Stimulated activated CD8-positive, alpha-beta memory T cell treated with anti-CD3 and anti-CD28 coated beads, Interleukin-2, amount 100 ng/mL, for 1 hour (primary cell): ENCODE measurements around the gene MMADHC.
"Not testable (repeated sequence)": the region's sequence is repeated elsewhere in the genome, so short reads cannot be mapped to it uniquely, and the experiment has no call there.

Source experiments
- DNase-seq, 2 donors: peaks; one replicate each; pipeline ENCODE4 v3.0.0-alpha.2; 2020; ENCODE audit warnings: low read depth in 2 of 2

The MMADHC gene

GRCh38 chr2:149595056-149595963 lies 7.7 kb upstream of the MMADHC start:
- no peak for DNase-seq

- no peak for DNase-seq
These were observed 6.8 kb upstream of the MMADHC start for GRCh38 chr2:149594411-149594810.

- DNase-seq: no peak
These were observed 444 bp upstream of the MMADHC start for GRCh38 chr2:149587950-149588487.

- no peak for DNase-seq
These were observed 716 bp downstream of the MMADHC start for GRCh38 chr2:149586898-149587219.

GRCh38 chr2:149586063-149586462 lies 1.5 kb downstream of the MMADHC start:
- DNase-seq: no peak

DNA sequence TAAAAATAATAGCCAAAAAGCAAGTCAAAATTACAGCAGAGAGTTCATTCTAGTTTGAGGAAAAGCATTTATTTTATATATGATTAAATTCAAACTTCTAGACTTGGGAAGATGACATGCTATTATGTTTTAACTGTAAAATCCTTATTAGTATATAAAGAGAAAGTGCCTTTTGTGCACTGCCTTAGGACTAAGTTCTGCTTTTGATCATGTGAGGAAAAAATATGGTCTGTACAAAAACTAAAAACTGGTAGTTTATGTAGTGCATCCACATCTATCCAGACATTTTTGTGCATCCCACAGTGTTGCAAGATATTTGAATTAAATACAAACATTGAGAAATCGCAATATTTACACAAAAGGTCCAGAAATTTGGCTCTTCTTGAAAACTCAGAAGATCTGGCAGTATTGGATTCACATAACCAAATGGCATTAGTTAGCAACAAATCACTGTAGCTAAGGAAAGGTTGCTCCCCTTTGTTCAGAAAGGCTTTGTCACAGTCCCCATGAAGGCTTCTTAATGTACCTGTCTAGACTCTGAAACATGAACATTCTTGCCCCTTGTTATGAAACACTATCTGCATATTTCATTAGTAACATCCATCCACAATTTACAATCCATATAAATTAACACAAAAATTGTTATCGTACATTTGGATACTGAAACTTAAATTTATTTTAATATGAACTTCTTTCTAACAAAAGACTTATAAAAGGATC lies 2.2 kb downstream of the MMADHC start:
- no peak for DNase-seq

GRCh38 chr2:149579972-149580882 lies 7.3 kb downstream of the MMADHC start:
- DNase-seq: no peak

DNA sequence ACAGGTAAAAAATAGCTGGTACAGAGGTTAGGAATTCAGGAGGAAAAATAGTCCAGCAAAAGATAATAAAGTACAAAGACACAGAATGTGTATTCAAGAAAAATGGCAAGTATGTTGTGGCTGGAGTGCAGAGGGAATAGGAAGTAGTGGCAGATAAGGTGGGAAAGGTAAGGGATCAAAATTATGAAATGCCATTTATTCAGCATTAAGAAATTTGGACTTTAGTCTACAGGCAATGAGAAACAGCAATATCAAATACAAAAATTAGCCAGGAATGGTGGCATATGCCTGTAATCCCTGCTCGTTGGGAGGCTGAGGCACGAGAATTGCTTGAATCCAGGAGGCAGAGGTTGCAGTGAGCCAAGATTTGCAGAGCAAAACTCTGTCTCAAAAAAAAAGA lies 10.3 kb downstream of the MMADHC start:
- DNase-seq: no peak

DNA sequence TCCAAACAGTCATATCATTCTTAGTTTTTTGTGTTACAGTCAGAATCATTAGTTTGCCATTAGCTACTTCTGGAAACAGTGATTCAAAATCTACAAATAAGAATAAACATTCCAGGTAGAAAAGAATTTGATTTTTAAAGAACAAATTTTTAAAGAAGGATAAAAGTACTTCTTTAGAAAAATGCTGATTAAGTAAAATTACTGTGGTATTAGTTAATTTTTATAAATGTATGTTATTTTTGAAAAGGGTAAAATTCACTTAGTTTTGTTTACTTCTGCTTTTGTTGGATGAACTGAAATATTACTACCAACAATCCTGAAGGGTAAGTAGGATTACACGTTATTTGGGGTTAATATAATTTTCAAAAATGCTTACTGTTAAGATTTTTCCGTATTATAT lies 11.8 kb downstream of the MMADHC start:
- DNase-seq: no peak

- no peak for DNase-seq
These were observed 12.3 kb downstream of the MMADHC start for GRCh38 chr2:149575277-149575676.

DNA sequence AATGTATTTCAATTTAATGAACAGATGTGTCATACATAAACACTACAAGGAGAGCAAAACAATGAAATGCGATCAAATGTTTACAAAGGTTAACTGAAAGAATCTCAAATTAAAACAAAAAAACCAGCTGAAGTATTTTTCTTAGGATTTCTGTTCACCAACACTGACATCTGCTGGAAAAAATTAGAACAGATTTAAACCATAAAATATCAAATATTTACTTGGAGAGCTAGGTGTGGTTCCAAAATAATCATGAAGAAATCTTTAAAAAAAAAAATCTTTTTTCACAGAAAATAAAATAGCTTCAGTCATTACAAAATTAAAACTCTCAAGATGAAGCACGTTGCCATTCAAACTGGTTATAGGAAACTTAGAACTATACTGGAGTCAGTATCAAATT lies 13.8 kb downstream of the MMADHC start:
- no peak for DNase-seq

GRCh38 chr2:149572102-149572953 lies 15.2 kb downstream of the MMADHC start:
- no peak for DNase-seq

DNA sequence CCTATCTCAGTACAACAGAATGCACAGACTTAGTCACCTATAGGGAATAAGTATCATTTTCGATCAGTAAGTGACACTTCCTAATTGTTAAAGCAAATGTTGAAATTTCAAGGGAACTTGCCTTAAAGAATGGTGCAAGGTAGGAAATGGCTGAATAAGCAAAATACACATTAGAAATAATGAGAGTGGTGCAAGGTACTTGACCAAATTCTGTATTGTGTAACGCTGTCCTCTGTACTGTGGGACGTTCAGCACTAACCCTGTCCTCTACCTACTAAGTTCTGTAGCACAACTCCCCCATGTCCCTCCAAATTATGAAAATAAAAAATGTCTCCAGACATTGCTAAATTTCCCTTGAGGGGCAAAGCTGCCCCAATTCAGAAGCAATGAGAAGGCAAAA lies 19.4 kb downstream of the MMADHC start:
- no peak for DNase-seq

DNA sequence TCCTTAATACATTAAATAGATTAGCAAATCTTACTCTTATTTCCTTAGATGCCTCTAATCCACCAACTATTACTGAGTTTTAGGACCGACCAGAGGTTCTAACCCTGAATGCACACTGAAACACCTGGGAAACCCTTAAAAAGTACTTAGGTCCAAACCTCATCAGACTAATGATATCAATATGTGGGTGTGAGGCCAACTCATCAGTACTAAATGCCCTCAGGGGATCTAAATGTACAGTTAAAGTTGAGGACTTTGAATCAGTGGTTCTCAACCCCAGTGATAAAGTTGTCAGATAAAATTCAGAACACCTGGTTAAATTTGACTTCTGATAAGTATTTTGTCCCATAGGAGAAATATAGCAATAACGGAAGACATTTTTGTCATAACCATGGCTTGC lies 20.9 kb downstream of the MMADHC start:
- no peak for DNase-seq

DNA sequence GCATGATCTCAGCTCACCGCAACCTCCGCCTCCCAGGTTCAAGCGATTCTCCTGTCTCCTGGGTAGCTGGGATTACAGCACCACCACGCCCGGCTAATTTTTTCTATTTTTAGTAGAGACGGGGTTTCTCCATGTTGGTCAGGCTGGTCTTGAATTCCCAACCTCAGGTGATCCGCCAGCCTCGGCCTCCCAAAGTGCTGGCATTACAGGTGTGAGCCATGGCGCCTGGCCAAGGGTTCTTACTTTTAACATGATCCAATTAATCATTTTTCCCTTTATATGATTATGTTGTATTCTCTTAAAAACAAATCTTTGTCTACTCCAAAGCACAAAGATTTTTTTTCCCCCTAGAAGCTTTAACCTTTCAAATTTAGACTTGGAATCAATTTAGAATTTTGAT lies 21.9 kb downstream of the MMADHC start:
- DNase-seq: not testable (repeated sequence)

DNA sequence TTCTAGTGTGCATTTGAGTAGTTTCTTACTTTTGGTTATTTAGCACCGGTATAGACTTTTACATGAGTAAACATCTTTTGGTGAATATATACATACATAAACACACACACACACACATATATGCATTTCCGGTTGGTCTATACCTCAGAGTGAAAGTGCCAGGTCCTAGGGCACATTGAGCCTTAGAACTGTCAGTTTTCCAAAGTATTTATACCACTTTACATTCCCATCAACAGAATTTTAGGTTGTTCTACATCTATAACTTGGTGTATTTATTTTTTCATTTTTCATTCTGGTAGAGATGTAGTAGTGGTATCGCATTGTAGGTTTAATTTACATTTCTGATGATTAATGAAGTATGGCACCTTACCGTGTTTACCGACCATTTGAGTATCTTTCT lies 22.6 kb downstream of the MMADHC start:
- no peak for DNase-seq

DNA sequence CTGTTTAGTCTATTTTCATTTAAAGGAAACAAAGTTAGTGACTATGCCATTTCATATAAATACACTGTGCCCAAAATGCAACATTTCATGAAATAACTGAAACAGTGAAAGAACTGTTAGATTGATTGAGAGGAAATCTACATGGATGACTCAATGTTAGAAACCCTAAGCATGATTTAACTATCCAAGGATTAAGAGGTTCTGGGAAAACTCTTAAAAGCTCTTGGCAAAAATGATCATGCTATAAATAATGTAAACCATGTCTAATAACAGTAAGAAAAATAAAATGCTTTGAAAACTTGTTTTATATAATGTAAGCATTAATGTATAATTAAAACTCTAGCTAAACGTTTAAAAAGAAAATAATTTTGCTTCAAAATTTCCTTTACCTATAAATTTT lies 23.5 kb downstream of the MMADHC start:
- DNase-seq: no peak

GRCh38 chr2:149562324-149562723 lies 25.3 kb downstream of the MMADHC start:
- no peak for DNase-seq

DNA sequence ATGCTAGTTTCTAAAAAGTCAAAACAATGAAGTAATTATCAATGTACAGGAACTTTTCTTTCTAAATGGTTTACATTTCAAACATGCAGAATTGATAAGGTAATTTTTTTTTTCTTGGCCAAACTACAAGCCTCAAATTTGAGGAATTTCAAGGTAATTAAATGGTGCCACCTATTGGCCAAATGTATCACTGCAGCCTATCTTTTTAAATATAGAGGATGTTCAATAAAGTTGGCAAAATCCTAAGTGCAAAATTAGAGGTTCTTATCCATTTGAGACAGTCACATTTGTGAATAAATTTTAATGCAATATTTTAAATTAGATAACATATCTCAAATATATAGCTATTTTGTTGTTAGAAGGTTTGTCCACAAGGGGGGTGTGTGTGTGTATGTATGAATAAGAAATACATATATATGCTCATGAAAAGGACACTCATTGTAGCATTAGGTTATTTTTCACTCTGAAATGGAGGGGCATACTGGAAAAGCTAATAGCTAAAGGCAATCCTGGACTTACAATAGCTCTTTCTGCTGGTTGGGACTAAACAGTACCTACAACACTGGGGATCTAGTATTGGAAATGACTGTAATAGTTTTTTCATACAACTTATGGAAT lies 26.2 kb downstream of the MMADHC start:
- DNase-seq: no peak

GRCh38 chr2:149559341-149560068 lies 28.1 kb downstream of the MMADHC start:
- no peak for DNase-seq
